ENCODE measurements around the gene TMEM63A. TPM values are rescaled to one million over a fixed set of nuclear protein-coding genes. Genes with fewer than 3 reads are reported as not detected.

Gene TMEM63A
- total and polyA plus RNA-seq, 2 donors (not counting 1 experiment from before 2014, with no cell fraction given), result 14.5 to 24.1 TPM

- no peak overlapping the region for H3K4me3 ChIP-seq (replicated peaks in 1 of 4; ENCODE audit: control extremely low read depth in 1 of 4, insufficient read depth in 1 of 4, low read depth in 3 of 4, low read length in 4 of 4)
- no peak for DNase-seq (ENCODE audit: low read depth in 2 of 2)
- H3K79me2 ChIP-seq (ENCODE audit: control insufficient read depth, insufficient read depth, low read length), result no peaks in the 10 kb centered on the region
- H3K36me3 ChIP-seq (ENCODE audit: control insufficient read depth, insufficient read depth, low read length), result no peaks in the 10 kb centered on the region
- peaks cover 6% of the 10 kb centered on the region for H3K4me1 ChIP-seq (ENCODE audit: control insufficient read depth, extremely low read depth, insufficient read depth, low read length)
- H4K20me1 ChIP-seq (ENCODE audit: control insufficient read depth, extremely low read depth, insufficient read depth, low read length), result no peaks in the 10 kb centered on the region
- TF ChIP-seq CTCF (conservative IDR thresholded peaks at IDR 0.05 in 1 of 2, IDR thresholded peaks at IDR 0.05 in 1 of 2; ENCODE audit: low read depth in 1 of 2, low read length in 2 of 2) (no peak), EZH2 (IDR thresholded peaks at IDR 0.05; ENCODE audit: low read length, missing control alignments) (no peak)
- no peak overlapping the region for H3K4me2 ChIP-seq (ENCODE audit: extremely low read depth, insufficient read depth, low read length)
- H3K9me3 ChIP-seq (ENCODE audit: control insufficient read depth, insufficient read depth, low read depth, low read length), result no peaks in the 10 kb centered on the region
- no peak overlapping the region for H3K9ac ChIP-seq (ENCODE audit: insufficient read depth, low read length)
- no peak overlapping the region for H2AFZ ChIP-seq (ENCODE audit: low read length)
- no peak overlapping the region for H3K27ac ChIP-seq (ENCODE audit: insufficient read depth, low read length)
- H3K27me3 ChIP-seq (ENCODE audit: control insufficient read depth, insufficient read depth, low read length), result no peaks in the 10 kb centered on the region
Observed at GRCh38 chr1:225887030-225887314, 4.8 kb upstream of the TMEM63A start.

GRCh38 chr1:225886159-225887029, 4.2 kb upstream of the TMEM63A start:
- H2AFZ ChIP-seq (ENCODE audit: low read length), result no peak overlapping the region
- H3K9ac ChIP-seq (ENCODE audit: insufficient read depth, low read length), result no peak overlapping the region
- no peak overlapping the region for H3K27ac ChIP-seq (ENCODE audit: insufficient read depth, low read length)
- no peaks in the 10 kb centered on the region for H3K27me3 ChIP-seq (ENCODE audit: control insufficient read depth, insufficient read depth, low read length)
- no peak overlapping the region for H3K4me3 ChIP-seq (replicated peaks in 1 of 4; ENCODE audit: control extremely low read depth in 1 of 4, insufficient read depth in 1 of 4, low read depth in 3 of 4, low read length in 4 of 4)
- no peak for TF ChIP-seq EZH2 (IDR thresholded peaks at IDR 0.05; ENCODE audit: low read length, missing control alignments)
- TF ChIP-seq CTCF (conservative IDR thresholded peaks at IDR 0.05 in 1 of 2, IDR thresholded peaks at IDR 0.05 in 1 of 2; ENCODE audit: low read depth in 1 of 2, low read length in 2 of 2), result no peak
- no peak for DNase-seq (ENCODE audit: low read depth in 2 of 2)
- peaks cover 1% of the 10 kb centered on the region for H3K79me2 ChIP-seq (ENCODE audit: control insufficient read depth, insufficient read depth, low read length)
- no peaks in the 10 kb centered on the region for H3K36me3 ChIP-seq (ENCODE audit: control insufficient read depth, insufficient read depth, low read length)
- no peaks in the 10 kb centered on the region for H4K20me1 ChIP-seq (ENCODE audit: control insufficient read depth, extremely low read depth, insufficient read depth, low read length)
- peaks cover 8% of the 10 kb centered on the region for H3K4me1 ChIP-seq (ENCODE audit: control insufficient read depth, extremely low read depth, insufficient read depth, low read length)
- H3K9me3 ChIP-seq (ENCODE audit: control insufficient read depth, insufficient read depth, low read depth, low read length), result no peaks in the 10 kb centered on the region
- H3K4me2 ChIP-seq (ENCODE audit: extremely low read depth, insufficient read depth, low read length), result no peak overlapping the region

- H3K27ac ChIP-seq (ENCODE audit: insufficient read depth, low read length), result no peak overlapping the region
- H3K79me2 ChIP-seq (ENCODE audit: control insufficient read depth, insufficient read depth, low read length), result peaks cover 5% of the 10 kb centered on the region
- peaks cover 8% of the 10 kb centered on the region for H3K4me1 ChIP-seq (ENCODE audit: control insufficient read depth, extremely low read depth, insufficient read depth, low read length)
- H3K4me2 ChIP-seq (ENCODE audit: extremely low read depth, insufficient read depth, low read length), result no peak overlapping the region
- no peaks in the 10 kb centered on the region for H3K27me3 ChIP-seq (ENCODE audit: control insufficient read depth, insufficient read depth, low read length)
- TF ChIP-seq EZH2 (IDR thresholded peaks at IDR 0.05; ENCODE audit: low read length, missing control alignments) (no peak), CTCF (conservative IDR thresholded peaks at IDR 0.05 in 1 of 2, IDR thresholded peaks at IDR 0.05 in 1 of 2; ENCODE audit: low read depth in 1 of 2, low read length in 2 of 2) (no peak)
- no peaks in the 10 kb centered on the region for H3K36me3 ChIP-seq (ENCODE audit: control insufficient read depth, insufficient read depth, low read length)
- no peak overlapping the region for H2AFZ ChIP-seq (ENCODE audit: low read length)
- H3K9ac ChIP-seq (ENCODE audit: insufficient read depth, low read length), result no peak overlapping the region
- no peaks in the 10 kb centered on the region for H4K20me1 ChIP-seq (ENCODE audit: control insufficient read depth, extremely low read depth, insufficient read depth, low read length)
- DNase-seq (ENCODE audit: low read depth in 2 of 2), result no peak
- H3K9me3 ChIP-seq (ENCODE audit: control insufficient read depth, insufficient read depth, low read depth, low read length), result no peaks in the 10 kb centered on the region
- H3K4me3 ChIP-seq (replicated peaks in 1 of 4; ENCODE audit: control extremely low read depth in 1 of 4, insufficient read depth in 1 of 4, low read depth in 3 of 4, low read length in 4 of 4), result no peak overlapping the region
Observed at GRCh38 chr1:225885336-225885735, 3.2 kb upstream of the TMEM63A start.

Measured in fibroblast of lung (primary cell).